Suppressor macrophage treated with lipopolysaccharide for 4 hours (primary cell): ENCODE measurements around the gene ZNF208.
"Not testable (repeated sequence)": the region's sequence is repeated elsewhere in the genome, so short reads cannot be mapped to it uniquely, and the experiment has no call there.

Experiments used
- DNase-seq: peaks from one replicate; pipeline ENCODE4 v3.0.0-alpha.2; 2020

ZNF208 gene

DNA sequence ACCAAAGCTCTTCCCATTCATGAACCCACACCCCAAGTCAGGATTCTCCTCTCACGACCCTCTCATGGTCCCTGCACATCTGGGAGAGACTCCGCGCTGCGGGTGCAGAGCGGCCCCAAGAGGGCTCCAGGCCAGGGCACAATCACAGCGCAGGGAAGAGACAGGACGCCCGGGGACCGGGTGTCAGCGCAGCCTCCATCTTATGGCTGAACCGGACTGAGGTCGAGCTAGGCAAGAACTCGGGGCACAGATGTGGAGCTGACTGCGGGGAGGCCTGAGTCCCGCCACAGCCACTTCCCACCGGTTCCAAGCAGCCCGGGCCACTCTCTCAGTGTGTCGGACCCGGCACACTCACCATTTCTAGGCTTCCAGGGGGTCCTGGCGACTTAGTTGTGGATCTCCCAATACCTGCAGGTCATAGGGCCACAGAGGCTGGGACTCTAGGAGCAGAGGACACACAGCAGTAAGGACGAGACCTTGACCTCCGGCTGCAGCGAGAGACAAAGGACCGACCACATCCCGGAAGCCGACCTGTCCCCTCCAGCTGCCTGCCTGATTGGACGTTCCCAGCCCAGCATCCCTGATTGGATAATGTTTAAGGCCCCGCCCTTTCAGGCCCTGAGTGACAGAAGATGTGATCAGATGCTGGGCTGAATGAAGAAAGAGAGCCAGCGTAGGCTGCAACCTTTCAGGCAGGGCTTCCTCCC, at the start of gene ZNF208:
TSS of gene ZNF208 (minus strand) at position 507 of the 707 bp plus-strand sequence. CDS start at position 358, 149 bp downstream.
- not testable (repeated sequence) for DNase-seq

DNA sequence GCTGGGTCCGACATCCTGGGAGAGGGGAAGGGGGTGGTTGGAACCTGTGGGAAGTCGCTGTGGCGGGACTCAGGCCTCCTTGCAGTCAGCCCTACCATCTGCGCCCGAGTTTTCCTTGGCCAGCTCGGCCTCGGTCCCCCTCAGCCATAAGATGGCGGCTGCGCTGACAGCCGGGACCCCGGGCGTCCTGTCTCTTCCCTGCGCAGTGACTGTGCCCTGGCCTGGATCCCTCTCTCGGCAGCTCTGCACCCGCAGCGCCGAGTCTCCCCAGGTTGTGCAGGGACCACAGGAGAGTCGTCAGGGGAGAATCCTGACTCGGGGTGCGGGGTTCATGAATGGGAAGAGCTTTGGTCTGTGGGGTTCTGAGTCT, 41.9 kb upstream of the ZNF208 start:
- DNase-seq, result no peak

DNA sequence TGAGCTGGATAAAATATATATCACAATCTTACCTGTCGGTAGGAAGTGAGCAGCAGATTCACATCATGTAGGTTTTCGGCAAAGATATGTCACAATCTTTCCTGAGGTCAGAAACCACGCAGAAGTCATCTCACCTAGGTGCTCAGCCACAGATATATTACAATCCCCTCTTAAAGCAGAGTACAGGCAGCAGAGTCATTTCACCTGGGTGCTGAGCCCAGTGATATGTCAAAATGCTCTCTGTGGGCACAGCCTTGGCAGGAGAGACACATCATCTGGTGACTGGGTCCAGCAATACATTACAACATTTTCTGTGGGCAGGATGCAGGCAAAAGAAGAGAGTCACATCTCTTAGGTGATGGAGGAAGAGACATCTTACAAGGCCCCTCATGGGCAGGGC, 30.4 kb upstream of the ZNF208 start:
- not testable (repeated sequence) for DNase-seq

DNA sequence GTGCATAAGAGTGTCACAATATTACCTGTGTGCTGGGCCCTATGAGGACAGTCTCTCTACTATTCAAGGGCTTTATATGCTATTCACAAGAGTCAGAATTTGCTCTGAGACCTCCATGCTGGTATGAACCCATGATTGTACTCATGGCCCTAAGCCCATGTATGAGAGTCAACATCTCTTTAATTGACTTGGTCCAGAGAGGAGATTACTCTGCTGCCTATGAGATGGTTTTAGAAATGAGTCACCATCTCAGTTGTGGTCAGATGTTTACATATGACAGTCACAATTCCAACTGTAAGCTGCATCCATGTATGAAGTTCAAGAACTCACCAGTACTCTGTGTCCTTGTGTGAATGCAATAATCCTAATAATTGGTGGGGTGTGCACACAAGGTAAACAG, 19.9 kb upstream of the ZNF208 start:
- DNase-seq, result no peak

DNA sequence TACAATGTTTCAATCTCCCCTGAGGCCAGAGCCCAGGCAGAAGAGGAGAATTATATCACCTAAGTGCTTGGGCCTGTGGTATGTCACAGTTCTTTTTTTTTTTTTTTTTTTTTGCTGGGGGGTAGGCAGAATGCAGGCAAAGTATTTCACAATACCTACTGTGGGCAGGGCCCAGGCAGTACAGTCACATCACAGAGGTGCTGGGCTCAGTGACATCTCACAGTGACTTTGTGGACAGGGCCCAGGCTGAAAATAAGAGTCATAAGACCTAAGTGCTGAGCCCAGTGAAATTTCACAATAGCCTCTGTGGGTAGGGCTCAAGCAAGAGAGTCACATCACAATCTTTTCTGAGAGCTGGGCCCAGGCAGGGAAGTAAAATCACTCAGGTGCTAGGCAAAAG, 15.9 kb upstream of the ZNF208 start:
- DNase-seq, result no peak

DNA sequence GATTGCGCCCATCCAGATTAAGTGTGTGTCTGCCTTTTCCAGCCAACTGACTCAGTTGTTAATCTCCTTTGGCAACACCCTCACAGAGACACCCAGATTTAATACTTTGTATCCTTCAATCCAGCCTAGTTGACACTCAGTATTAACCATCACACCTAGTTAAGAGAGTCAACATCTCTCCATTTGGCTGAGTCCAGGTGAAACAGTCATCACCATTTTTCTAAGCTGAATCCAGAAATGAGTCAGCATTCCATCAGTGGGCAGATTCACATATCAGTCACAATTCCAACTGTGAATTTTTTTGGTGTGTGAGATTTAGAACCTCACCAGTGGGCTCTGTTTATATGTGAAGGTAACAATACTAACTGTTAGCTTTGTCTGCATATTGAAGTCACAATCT, 14.8 kb upstream of the ZNF208 start:
- not testable (repeated sequence) for DNase-seq

DNA sequence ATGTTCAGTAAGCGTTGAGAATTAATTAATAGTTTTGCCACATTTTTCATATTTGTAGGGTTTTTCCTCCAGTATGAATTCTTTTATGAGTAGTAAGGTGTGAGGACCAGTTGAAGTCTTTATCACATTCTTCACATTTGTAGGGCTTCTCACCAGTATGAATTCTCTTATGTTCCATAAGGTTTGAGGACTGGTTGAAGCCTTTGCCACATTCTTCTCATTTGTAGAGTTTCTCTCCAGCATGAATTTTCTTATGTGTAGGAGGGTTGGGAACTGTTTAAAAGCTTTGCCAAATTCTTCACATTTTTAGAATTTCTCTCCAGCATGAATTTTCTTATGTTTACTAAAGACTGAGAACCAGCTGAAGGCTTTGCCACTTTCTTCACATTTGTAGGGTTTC, 40.3 kb downstream of the ZNF208 start:
- no peak for DNase-seq

DNA sequence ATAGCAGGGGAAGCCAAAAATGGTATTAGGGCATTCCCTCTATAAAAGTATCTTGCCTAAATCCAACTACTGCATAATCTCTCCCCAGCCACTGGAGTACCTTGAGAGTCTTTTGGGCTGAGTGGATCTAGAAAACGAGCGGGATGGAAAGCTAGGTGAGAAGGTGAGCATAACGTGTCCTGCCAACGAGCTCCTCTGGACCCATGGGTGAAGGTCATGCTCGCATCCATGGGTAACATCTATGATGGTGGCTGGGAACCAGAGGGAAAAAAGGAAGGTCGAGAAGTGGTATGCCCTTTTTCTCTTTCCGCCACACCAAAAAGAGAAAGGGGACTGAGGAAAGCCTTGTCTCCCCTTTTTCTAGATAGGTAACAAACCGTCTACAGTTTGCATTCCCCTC, 63.0 kb downstream of the ZNF208 start:
- peak; percentile 0 for DNase-seq

DNA sequence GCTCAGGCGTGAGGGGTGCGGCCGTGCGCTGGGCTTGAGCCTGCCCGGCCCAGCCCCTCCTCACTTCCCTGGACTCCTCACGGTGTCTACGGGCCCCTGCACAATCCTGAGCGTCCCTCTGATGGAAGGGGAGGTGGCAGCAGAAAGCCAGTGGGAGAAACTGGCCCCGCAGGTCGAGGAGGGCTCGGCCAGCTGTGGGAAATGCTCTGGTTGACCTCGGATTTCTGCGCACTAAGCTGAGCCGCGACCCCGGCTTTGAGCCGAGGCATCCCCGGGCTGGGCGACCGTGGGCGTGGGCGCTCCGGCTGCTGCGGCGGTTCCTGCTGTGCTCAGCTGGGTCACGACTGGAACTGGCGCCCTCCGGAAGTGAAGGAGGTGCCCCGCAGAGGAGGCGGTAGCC, 70.1 kb downstream of the ZNF208 start:
- DNase-seq, result no peak

DNA sequence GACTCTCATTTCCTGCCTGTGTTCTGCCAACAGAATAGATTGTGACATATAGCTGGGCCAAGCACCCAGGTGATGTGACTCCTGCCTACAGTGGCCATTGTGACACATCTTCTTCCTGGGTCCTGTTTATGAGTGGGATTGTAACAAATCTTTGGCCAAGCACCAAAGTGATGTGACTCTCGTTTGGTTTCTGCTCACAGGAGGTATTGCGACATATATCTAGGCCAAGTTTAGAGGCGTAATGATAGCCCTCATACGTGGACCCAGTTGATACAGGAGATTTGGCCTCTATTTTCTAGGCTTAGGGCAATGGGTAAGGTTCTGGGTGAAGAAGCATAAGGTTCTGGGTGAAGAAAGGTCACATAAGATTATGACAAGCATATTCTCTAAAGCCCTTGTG, 76.2 kb downstream of the ZNF208 start:
- DNase-seq, result no peak

DNA sequence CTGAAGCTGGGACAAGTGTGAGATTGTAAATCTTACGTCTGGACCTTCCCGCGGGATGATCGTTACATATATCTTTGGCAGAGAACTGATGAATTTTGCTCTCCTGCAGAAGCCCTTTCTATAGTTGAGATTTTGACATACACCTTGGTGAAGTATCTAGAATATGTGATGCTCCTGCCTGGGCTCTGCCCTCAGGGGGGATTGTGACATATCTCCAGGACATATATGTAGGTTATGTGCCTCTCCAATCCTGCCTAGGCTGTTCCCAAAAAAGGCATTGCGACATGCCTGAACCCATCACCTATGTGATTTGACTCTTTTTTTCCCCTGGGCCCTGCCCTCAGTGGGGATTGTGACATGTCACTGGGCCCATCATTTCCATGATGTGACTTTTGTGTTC, 76.6 kb downstream of the ZNF208 start:
- no peak for DNase-seq

DNA sequence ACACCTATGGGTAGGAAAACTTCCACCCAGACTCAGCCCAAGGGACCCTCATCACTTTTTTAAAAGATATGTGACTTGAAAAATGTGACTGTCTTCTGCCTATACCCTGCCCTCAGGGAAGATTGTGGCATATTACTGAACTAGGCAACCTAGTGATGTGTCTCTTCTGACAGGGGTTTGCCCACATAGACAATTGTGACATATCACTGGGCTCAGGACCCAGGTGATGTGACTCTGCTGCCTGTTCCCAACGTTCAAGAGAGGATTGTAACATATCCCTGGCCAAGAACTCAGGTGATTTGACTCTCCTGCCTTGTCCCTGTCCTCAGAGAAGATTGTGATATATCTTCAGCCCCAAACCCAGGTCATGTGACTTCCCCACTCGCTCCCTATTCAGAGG, 88.5 kb downstream of the ZNF208 start:
- DNase-seq, result no peak

DNA sequence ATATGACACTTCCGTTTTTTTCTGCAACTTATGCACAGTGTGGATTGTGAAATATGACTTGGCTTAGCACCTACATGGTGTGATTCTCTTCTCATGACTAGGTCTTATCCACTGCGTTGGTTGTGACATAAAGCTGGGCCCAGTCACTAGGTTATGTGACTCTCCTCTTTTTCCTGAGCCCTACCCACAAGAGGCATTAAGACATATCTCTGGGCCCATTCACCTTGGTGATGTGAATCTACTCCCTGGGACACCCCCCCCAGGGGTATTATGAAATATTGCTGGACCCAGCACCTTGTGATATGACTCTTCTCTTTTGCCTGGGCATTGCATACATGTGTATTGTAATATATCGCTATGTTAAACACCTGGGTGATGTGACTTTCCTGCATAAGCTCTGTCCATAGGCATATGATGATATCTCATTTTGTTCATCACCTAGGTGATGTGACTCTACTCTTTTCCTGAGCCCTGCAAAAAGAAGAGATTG, 89.0 kb downstream of the ZNF208 start:
- no peak for DNase-seq

DNA sequence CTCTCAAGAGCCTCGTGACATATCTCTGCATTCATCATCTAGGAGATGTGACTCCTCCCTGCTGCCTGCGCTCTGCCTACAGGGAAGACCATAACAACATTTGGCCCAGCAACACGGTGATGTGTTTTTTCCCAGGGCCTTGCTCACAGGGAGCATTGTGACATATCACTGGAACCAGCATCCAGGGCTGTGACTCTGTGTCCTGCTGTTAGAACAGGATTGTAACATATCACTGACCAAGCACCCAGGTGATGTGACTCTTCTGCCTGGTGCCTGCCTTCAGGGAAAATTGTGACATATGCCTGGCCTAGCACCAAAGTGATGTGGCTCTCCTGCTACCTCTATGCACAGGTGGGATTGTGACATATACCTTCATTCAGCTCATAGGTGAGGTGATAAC, 95.3 kb downstream of the ZNF208 start:
- DNase-seq, result no peak

DNA sequence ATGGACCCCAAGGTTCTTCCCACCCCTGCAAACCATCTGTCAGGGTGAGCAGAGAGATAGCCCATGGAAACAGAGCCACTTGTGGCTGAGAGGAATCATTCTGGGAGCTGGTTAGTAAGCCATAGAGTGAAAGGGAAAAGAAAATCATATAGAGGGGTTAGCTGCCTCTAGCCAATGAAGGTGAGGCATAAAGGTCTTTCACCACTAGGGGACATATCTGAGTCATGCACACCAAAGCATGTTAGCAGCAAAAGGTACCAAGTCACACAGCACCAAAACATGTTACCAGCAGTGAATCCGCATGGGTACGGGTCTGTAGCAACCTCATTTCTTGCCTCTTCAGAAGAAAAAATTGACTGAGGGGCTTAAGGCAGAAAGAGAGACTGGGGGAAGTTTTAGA, 98.1 kb downstream of the ZNF208 start:
- no peak for DNase-seq

DNA sequence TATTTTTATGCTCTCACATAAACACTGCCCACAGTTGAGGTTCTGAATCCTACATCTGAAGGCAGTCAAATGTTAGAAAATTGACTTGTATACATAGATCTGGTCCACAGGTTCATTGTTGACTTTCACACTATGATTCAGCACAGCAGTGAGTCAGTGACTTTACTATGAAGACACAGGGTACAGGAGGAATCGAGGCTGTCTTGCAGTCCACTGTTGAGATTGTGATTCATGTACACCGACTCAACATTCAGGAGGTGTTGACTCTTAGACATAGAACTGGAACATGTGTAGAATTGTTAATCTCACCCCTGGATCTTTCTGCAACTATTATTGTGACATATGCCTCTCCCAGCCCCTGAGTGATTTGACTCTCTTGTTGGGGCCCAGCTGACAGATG, 100.4 kb downstream of the ZNF208 start:
- DNase-seq, result no peak

DNA sequence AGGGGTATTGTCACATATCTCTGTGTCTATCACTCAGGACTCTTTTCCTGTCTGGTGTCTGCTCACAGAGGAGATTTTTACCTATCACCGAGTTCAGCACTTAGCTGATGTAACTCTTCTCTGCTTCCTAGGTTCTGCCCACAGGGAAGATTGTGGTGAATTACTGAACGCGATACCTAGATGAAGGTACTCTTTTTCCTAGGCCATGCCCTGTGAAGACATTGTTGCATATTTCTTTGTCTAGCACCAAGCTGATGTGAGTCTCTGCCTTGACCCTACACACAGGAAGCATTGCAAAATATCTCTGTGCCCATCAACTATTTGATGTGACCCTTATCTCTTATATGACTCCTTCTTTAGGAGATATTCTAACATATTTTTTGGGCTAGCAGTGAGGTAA, 102.7 kb downstream of the ZNF208 start:
- DNase-seq, result no peak

DNA sequence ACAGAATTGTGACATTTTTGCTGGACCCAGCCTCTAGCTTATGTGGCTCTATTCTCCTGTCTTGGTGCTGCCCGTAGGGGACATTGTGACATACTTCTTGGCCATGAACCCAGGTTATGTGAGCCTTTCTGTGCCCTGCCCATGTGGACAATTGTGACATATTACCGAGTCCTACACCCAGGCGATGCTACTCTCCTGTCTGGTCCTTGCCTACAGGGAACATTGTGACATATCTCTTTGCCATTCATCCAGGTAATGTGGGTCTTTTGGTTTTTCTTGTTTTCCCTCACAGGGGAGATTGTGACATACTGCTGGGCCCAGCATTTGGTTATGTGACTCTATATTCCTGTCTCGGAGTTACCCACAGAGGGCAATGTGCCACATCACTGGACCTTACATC, 103.2 kb downstream of the ZNF208 start:
- DNase-seq, result no peak

DNA sequence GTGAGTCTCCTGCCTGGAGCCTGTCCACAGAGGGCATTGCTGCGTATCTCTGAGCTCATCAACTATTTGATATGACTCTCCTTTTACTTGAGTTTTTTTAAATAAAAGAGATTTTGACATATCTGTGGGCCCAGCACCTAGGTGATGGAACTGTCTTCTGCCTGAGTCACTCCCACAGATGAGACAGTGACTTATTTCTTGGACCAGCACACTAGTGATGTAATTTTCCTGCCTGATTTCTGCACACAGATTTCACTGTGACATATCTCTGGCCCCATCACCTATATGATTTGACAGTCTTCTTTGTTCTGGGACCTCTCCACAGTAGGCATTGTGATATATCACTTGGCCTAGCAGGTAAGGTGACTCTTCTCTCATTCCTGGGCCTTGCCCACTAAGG, 108.2 kb downstream of the ZNF208 start:
- no peak for DNase-seq

DNA sequence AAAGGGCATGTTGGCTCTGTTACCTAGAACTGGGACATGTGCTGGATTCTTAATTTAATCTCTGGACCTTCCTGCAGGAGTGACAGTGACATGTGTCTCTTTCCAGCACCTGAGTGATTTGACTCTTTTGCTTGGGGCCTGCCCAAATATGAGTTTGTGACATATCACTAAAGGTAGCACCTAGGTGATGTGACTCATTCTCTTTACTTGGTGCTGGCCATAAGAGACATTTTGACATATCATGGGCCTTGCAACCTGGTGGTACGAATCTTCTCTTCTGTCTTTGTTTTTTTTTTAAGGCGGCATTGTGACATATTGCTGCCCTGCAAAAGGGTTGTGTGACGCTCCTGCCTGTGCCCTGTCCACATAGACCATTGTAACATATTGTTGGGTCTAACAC, 108.9 kb downstream of the ZNF208 start:
- DNase-seq, result no peak

DNA sequence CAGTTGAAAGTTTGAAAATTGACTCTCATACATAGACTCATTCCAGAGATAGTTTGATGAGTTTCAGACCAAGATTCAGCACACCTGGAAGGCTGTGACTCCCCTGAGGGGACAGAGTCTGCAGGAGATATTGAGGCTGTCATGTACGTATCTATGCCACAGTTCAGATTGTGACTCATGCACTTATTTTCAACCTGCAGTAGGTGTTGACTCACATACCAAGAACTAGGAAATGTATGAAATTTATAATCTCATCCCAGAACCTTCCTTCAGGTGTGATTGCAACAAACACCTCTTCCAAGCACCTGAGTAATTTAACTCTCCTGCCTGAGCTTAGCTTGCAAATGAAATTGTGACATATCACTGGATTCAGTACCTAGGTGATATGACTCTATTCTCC, 110.3 kb downstream of the ZNF208 start:
- DNase-seq, result no peak

DNA sequence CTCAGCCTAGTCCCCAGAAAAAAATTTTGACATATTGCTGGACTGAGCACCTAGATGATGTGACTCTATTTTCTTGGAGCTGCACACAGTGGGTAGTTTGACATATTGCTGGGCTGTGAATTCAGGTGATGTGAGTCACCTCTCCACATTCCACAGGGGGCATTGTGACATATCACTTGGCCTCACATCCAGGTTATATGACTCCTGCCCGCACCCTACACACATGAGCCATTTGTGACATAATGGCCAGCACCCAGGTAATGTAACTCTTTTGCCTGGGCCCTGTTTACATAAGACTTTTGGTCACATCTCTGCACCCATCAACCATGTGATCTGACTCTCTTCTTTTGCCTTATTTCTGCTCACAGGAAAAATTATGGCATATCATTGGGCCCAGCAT, 119.7 kb downstream of the ZNF208 start:
- DNase-seq, result no peak

DNA sequence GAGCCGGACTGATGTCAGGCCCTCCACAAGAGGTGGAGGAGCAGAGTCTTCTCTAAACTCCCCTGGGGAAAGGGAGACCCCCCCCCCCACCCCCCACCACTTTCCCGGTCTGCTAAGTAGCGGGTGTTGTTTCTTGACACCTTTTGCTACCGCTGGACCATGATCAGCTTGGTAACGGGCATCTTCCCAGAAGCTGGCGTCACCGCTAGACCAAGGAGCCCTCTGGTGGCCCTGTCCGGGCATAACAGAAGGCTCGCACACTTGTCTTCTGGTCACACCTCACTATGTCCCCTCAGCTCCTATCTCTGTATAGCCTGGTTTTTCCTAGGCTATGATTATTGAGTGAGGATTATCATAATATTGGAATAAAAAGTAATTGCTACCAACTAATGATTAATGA, 120.7 kb downstream of the ZNF208 start:
- DNase-seq, result not testable (repeated sequence)

DNA sequence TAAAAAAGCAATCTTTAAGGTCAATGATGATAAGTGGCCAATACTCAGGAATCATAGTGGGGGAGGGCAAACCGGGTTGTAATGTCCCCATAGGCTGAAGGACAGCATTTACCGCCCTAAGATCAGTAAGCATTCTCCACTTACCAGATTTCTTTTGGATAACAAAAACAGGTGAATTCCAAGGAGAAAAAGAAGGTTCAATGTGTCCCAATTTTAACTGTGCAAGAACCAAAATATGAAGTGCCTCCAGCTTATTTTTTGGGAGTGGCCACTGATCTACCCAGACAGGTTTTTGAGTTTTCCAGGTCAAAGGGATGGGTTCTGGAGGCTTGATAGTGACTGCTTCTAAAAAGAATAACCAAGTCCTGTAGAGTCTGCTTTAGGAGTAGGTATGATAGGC, 125.2 kb downstream of the ZNF208 start:
- not testable (repeated sequence) for DNase-seq

DNA sequence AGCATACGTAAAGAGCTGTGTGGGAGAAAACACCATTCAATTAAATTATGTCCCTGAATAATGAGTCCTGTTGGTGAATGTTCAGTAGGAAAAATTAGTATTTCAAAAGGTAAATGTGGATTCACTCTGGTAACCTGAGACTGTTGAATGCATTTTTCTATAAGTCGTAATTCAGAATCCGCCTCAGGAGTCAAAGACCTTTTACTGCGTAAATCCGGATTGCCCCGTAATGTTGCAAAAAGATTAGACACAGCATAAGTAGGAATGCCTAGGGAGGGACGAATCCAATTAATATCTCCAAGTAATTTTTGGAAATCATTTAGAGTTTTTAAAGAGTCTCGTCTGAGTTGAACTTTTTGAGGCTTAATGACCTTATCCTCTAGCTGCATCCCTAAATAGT, 126.0 kb downstream of the ZNF208 start:
- DNase-seq, result not testable (repeated sequence)
